ENCODE measurements around the gene ADGRD1.

ADGRD1 gene

DNA sequence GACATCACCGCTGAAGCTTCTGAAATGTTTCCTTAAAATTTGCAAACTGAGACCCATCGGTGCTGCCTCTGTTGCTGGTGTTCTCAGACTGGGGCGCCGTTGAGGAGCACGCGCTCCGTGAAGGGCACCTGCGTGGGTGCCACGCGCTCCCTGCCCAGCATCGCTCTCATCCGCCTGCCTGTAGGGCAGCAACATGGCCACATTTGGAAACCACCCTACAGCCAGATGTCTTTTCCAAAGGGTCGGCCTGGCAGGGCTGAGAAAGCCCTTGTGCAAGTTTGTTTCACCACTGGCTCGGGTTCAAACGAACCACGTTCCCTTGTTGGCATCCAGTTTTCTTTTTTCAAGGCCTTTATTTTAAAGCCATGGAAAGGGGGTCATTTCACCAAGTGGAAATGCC lies 13.9 kb downstream of the ADGRD1 start:
- DNase-seq = no peak

DNA sequence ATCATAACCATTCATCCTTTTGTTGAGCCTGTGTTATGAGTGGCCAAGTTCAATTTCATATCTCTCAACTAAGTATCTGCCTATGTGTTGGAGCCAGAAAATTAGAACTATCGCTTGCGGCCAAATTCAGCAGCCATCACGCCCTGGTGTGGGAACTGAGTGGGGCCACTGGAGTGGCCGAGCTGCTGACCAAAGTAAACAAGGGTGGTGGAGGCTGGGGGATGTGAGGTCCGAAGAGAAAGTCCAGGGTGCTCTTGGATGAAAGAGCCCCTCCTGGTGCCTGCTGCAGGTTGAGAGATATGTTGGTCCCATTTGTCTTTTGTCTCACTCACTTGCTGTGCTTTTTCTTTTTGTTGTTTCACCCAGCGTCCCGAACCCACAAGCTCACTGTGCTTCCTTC lies 14.9 kb downstream of the ADGRD1 start:
- DNase-seq = no peak

DNA sequence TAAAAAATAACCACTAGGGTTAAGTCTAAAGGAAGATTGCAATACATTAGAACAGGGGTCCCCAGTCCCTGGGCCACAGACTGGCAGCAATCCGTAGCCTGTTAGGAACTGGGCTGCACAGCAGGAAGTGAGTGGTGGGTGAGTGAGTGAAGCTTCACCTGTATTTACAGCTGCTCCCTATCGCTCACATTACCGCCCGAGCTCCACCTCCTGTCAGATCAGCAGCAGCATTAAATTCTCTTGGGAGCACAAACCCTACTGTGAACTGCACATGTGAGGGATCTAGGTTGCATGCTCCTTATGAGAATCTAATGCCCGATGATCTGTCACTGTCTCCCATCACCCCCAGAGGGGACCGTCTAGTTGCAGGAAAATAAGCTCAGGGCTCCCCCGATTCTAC lies 15.5 kb downstream of the ADGRD1 start:
- no peak for DNase-seq

DNA sequence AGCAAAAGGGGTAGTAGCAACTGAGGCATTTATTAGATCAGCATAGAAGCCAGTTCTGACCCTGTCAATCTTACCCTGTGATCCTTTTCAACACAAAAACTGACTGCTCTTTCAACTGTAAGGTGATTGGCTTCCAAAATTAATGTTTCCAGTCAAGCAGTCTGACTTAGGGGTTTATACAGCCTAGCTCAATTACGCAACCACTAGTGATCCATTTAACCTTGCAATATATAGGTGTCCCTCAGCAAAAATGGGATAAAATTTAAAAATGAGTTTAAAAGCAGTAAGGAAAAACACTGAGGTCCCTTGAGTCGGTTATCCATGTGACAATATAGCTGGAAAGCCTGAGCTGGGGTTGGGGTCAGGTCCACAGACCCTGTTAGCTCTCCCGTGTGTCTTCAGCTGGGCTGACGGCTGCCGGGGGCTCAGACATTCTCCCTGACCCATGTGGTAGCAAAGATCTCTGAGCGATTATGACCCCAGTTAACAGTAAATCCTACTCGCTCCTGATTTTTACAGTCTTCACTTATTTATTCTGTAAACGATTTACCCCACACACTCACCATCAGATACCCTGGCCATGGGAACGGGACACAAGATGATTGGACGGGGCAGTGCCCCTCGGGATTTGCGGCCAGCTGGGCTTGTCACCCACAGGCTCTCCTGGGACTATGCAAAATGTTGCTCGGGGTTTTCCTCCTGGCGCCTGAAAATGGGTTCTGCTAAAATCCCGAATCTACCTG lies 16.6 kb downstream of the ADGRD1 start:
- DNase-seq = no peak

DNA sequence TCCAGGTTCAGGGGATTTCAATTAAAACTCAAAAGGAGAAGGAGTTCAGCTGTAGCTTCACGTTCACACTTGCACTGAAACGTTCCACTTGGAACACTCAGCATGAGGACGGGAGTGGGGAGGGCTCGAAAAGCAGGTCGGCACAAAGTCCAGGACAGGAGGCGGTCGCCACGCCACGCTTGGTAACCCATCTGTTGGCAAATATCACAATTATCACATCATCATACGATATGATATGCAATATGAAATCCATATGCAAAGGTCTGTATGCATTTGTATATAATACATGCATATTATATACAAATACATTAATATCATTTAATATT lies 17.2 kb downstream of the ADGRD1 start:
- DNase-seq = no peak

DNA sequence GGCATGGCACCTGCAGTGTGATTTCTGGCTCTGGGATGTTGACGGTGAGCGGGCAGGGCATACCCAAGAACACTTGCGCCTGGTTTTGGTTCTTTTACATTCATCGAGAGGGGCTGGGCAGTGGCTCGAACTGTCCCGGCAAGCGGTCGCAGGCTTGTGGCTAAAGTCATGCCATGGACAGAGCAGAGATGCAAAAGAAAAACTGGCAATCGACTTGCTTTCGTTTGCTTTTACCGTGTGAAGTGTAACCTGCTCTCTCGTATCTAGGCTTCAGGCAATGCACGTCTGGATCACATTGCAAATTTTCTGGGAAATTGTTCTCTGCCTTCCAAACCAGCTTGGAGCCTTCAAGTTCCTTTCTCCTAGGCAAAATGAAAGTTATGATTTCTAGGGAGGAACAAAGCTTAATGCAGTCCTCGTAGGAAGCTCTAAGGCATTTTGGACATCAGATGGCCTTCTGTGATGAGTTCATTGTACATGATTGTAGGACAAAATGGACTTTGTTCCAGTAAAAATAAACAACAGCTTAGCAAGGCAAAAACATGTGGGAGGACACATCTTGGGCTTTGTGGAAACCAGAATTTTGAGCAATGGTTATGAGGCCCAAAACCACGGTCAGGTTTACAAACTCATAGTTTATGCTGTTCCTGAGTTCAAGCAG lies 18.3 kb downstream of the ADGRD1 start:
- DNase-seq = no peak

DNA sequence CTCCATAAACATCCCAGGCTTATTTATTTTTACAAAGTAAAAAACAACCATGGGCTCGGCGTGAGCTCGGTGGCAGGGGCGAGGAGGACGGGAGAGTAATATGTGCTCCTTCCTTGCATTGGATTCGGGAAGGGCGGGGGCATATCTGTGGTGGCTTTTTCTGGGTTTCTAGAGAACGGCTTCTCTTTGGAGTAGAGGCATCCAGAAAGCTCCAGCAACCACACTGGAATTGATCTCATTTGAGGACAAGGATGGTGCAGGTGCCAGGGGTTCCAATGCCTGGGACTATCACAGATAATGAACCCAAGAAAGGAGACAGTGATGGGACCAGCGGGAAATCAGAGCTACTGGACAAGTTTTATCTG lies 18.9 kb downstream of the ADGRD1 start:
- DNase-seq = no peak

DNA sequence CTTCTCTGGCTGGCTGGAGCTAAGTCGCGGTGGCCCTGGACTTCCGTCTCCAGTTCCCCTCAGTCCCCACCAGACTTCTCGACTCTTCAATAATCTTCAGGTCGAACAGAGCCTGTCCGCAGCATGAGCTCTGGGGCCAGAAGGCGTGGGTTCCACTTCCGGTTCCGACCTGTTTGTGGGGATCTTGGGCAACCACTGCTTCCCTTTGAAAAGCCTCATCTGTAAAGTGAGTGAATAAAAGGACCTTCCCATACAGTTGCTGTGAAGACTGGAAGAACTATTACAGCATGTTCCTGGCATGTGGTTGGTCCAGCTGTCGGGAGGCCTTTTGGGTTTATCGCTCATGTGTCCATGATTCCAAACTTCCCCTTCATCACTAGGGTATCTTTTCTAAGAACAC lies 19.4 kb downstream of the ADGRD1 start:
- DNase-seq = no peak

DNA sequence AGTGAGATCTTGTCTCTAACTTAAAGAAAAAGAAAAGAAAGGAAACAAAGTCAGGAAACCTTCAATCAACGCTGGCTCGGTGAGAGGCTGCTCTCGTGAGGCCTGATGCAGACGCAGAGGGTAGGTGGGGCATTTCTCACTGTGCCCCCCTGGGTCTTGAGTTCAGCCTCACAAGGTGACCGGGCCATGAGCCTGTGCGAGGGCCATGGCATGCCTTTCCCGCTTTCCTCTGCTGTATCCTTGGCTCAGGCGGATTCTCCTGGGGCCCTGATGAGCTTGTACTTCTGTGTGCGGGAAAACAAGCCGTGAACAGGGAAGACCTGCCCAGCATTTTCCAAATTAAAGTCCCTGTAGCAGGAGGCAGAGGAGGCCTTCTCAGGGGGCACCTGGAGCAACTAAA lies 20.2 kb downstream of the ADGRD1 start:
- DNase-seq = no peak

DNA sequence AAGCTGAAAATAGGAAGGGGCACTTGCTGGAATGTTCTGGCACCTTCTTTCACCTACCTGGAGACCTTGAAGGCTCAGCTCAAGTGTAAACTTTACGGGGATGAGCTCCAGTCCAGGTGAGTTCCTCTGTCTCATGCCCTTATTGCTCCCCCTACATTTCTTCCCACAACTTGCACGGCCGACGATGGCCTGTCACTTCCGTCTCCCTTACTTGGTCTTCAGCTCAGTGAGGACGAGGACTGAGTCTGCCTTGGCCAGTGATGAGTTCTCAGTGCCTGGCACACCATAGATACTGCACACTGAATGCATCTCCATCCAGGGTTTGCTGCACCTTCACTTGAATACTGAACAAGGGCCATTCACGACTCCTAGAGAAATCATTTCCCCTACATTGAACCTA lies 21.4 kb downstream of the ADGRD1 start:
- no peak for DNase-seq

DNA sequence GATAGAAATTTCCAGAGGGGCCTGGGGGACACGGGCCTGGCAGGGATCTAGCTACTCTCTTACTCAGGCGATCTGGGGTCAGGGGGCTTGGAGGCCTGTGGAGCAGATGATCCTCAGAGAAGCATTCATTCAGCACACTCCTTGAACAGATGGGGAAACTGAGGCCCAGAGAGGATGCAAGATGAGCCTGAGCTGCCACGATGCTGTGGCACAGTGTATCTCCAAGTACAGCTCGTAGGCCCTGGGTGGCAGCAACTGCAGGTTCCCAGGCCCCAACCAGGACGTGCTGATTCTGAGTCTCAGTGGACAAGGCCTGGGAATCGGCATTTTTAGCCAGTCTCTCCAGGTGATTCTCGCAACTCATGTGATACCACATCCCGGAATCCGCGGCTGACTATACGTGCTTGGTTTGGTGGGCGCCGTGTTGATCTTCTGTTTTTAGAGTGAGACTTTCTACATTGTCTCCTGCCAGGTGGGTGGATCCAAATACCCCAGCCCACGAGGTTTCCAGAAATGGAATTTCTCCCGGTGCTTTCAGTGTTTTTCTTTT lies 22.5 kb downstream of the ADGRD1 start:
- DNase-seq = no peak

DNA sequence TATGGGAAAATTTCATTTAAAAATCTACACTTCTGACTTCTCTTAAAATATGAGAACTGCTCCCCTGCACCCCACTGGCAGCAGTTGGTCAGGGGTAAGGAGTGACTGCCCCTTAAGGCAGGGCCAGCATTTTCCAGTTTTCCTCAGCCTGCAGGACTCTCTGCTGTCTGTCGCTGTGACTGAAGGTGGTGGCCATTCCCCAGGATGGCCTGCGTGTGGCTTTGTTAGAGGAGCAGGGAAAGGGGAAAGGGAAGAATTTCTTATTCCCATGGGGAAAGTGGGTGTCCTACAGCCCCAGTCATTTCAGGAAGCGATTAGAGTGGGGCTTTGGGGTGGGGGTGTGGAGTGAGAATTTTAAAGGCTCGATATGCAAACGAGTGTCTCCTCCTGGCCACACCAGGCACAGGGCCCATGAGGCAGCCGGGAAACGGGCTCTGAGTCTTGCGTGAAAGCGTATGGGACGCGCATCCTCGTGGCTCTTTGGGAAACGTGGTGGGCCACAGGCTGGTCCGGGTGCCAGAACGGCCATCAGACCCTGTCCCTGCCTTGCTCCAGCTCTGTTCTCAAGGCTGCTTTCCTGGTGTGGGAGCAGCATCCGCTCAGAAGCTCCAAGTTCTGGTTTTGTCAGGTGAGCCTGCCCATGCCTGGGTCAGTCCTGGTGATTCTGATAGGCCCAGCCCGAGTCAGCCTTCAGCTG lies 23.5 kb downstream of the ADGRD1 start:
- no peak for DNase-seq

DNA sequence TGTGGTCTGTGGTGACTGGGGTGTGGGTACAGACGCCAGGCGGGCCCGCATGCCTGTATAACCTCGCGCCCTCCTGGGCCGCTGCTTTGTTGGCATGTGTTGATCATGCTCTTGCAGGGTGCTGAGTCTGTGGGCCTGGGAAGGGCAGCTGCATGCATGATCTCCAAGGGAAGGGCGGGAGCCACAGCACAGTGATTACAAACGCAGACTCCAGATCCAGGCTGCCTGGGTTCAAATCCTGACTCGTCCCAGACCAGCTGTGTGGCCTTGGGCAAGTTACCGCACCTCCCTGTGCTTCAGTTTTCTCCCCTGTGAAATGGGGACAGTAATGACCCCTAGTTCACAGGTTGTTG lies 24.0 kb downstream of the ADGRD1 start:
- DNase-seq = no peak

DNA sequence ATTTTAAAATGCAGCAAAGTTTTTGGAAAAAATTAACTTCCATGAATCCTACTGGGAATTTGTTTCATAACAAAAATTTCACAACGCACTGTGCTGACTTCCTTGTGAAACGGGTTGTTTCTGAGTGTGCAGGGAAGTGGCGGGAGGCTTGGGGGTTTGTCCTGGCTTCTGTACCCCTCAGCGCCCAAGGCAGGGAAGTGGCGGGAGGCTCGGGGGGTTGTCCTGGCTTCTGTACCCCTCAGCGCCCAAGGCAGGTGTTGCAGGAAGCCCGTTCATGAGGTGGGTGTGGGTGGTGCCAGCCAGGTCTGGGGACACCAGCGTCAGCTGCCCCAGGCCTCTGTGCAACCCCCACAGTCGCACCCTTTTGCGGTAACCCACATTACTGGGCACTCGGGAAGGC lies 25.1 kb downstream of the ADGRD1 start:
- no peak for DNase-seq

DNA sequence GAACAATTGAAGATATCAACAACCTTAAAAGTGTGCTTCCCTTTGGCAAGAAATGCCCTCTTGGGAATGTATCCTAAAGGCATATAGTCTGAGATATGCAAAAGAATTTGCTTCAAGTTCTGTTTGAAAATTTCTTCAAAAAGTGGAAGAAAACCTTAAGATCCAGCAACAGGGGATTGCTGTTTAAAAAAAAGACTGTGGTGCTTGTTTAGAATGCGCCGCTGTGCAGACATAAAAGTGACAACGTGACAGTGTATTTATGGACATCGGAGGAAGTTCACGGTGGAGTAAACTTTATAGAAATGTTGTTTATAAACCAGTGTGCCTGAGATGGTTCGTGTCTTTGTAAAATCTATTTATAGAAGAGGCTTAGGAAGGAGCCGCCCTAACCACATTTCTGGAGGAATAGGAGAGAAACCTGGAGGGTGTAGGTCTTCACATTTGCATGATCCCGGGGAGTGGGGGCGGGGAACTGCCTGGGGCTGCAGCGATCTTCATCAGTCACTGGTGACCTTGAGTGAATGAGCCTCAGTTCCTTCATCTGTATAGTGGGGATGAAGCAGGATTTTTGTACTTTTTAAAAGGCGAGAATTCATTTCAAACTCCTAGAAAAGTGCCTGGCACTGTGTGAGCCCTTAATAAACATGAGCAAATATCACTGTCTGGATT lies 27.5 kb downstream of the ADGRD1 start:
- DNase-seq = no peak

DNA sequence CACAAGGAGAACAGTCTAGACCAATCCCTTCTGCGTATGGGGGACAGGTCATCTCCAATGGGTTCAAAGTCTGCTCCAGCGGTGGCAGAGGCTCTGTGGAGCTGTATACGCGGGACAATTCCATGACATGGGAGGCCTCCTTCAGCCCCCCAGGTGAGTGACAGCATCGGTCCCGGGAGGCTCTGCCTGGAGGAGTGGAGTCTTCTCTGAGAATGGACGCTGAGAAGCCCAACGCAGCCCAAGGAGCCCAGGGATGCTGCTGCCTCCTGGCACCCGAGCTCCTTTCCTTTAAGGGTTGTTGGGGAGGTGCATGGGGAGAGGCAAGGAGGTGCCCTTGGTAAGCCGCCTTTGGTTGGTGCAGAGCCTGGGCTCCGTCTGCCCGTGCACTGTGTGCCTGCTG lies 28.2 kb downstream of the ADGRD1 start:
- DNase-seq = no peak

DNA sequence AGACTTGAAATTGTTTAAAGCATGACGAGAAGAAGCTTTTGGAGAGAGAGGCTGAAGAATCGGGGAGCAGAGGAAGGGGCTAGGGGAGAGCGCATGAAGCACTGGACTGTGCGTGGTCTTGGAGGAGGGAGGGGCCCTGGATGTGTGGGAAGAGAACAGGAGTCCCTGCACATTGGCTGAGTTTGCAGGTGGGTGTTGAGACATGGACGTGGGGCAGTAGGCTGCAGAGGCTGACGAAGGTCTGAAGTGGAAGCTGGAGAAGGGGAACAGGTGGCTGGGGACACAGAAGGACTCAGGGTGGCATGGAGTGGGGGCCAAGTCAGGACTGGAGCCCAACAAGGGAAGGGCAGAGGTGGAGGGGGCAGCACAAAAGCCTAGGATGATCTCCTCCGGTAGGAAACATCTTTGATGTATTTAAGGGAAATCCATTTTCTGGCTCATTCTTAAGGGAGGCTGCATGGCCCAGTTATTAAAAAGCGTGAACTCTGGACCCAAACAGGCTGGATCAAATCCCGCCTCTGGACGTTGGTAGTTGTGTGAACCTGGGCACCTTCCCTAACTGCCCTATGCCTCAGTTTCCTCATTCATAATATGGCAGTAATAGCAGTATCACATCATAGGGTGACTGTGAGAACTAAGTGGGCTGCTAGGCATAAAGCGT lies 29.0 kb downstream of the ADGRD1 start:
- DNase-seq = no peak

DNA sequence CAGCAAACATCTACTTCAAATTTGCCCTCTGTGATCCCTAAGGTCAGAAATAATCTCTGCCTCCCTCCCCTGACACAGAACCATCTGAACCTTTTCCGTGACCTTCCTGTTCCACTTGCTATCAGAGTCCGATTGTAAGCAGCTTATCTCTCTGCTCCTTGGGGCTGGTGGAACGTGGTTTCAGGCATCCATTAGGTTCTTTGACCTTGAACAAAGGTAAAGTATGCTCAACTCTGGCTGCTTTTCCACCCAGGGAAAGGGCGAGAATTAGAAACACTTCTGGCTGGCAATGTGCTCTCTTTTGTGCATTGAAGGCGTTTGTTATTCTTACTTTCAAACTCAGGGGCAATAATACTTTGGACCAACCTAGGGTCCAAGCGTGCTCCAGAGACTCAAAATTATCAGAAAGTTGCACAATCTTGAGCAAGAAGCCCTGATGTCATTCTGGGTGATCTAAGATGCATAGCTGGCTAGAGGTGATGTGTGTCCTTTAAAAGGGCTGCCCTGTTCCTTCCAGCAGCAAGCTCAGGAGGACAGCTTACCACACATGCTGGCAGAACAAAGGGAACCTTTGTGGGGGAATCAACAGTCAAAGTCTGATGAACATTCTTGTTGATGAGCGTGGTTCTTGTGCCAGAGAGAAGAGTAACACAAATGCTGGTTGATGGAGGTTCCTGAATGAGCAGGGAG lies 29.8 kb downstream of the ADGRD1 start:
- no peak for DNase-seq

DNA sequence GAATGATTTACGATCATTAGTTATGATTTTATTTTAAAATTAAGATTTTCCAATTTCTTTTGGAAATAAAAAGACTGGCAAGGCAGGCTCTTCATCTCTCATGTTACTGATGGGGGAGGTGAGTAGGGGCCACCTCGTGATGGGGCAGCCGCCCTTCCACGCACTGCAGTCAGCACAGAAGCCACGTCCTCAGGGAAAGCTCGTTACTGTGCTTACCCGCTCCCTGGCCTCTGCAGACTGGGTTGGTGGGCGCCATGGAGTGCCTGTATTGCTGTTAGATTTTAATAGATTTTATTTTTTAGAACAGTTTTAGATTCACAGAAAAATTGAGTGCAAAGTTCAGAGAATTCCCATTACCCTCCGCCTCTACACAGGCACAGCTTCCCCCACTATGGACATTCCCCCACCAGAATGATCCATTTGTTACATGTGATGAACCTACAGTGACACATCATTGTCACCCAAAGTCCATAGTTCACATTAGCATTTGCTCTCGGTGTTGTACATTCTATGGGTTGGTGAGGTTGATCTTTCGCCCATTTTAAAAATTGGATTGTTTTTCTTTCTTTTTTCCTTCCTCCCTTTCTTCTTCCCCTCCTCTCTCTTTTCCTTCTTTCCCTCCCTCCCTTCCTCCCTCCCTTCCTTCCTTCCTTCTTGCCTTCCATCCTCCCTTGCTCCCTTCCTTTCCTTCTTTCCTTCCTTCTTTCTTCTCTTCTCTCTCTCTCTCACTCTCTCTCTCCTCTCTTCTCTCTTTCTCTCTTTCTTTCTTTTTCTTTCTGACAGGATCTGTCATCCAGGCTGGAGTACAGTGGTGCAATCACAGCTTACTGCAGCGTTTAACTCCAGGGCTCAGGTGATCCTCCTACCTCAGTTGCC lies 30.7 kb downstream of the ADGRD1 start:
- DNase-seq = no peak

DNA sequence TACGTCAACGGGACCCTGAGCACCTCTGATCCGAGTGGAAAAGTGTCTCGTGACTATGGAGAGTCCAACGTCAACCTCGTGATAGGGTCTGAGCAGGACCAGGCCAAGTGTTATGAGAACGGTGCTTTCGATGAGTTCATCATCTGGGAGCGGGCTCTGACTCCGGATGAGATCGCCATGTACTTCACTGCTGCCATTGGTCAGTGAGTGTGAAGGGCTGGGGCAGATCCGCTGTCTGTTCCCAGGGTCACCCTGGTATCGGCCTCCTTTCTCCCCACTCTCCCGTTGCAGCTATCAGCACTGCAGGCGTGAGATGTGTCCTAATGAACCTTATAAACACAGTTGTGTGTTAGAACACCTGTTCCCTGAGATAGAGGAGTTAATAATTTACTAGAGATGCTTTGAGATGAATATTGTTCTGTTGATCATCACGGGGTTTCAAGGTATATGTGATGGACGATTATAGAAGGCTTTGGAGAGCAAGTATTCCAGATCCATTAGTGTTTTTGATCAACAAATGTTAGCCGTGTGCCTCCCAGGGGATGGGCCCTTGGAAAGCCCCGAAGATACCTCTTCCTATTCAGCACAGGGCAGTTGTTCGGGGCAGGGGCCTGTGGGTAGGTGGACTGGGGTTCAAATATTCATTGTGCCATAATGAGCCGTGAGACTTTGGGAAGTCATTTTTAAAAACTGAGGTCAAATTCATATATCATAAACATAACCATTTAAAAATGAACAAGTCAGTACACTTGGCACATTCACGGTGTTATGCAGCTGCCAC lies 33.6 kb downstream of the ADGRD1 start:
- no peak for DNase-seq

DNA sequence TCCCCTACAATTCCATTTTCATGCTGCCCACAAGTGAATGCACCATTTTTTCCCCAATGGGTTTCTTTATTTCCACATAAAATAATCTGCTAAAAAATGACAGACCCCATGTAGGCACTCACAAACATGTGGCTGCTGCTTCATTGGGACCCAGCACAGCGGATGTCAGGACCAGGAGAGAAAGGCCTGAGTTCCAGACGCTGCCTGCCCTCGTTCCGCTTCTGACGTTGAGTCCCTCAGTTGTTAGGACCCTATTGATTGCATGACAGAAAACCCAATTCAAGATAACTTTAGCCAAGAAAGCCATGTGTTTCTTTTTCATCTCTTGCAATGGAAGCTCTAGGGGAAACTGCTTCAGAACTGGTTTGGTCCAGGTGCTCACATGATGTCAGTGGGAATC lies 34.6 kb downstream of the ADGRD1 start:
- DNase-seq = no peak

Measured in CD4-positive, alpha-beta T cell treated with Interleukin-10 for 1 hour (primary cell).